ENCODE measurements around the gene SLC41A1. TPM values are rescaled to one million over a fixed set of nuclear protein-coding genes. Genes with fewer than 3 reads are reported as not detected.

SLC41A1 gene
- total RNA-seq, 1 donor: 7.8 TPM

- DNase-seq (ENCODE audit: low read depth in 2 of 3, low spot score in 2 of 3): no peak
These were observed 49.0 kb downstream of the SLC41A1 start for GRCh38 chr1:205763980-205764379.

GRCh38 chr1:205760606-205761005, 52.4 kb downstream of the SLC41A1 start:
- no peak for DNase-seq (ENCODE audit: low read depth in 2 of 3, low spot score in 2 of 3)

GRCh38 chr1:205756552-205756951, 56.4 kb downstream of the SLC41A1 start:
- DNase-seq (ENCODE audit: low read depth in 2 of 3, low spot score in 2 of 3): no peak

GRCh38 chr1:205754857-205755256, 58.1 kb downstream of the SLC41A1 start:
- no peak for DNase-seq (ENCODE audit: low read depth in 2 of 3, low spot score in 2 of 3)

- peak in 1 of 3 donors; percentile 15 for DNase-seq (ENCODE audit: low read depth in 2 of 3, low spot score in 2 of 3)
These were observed 61.9 kb downstream of the SLC41A1 start for GRCh38 chr1:205751036-205751651.

GRCh38 chr1:205750138-205751035, 62.6 kb downstream of the SLC41A1 start, which contains the start of gene NUCKS1:
TSS of gene NUCKS1 (minus strand) at chr1:205750182. CDS start at chr1:205749973, 209 bp downstream.
- DNase-seq (ENCODE audit: low read depth in 2 of 3, low spot score in 2 of 3): peak; percentile 82 to 100 (median 99)

- peak; percentile 81 to 98 (median 97) for DNase-seq (ENCODE audit: low read depth in 2 of 3, low spot score in 2 of 3)
These were observed 63.5 kb downstream of the SLC41A1 start for GRCh38 chr1:205749234-205750137.

GRCh38 chr1:205748403-205749233, 64.4 kb downstream of the SLC41A1 start:
- peak in 2 of 3 donors; percentile 28 to 77 for DNase-seq (ENCODE audit: low read depth in 2 of 3, low spot score in 2 of 3)

- DNase-seq (ENCODE audit: low read depth in 2 of 3, low spot score in 2 of 3): no peak
These were observed 66.1 kb downstream of the SLC41A1 start for GRCh38 chr1:205746757-205747412.

GRCh38 chr1:205744403-205744802, 68.6 kb downstream of the SLC41A1 start:
- no peak for DNase-seq (ENCODE audit: low read depth in 2 of 3, low spot score in 2 of 3)

- no peak for DNase-seq (ENCODE audit: low read depth in 2 of 3, low spot score in 2 of 3)
These were observed 69.0 kb downstream of the SLC41A1 start for GRCh38 chr1:205743977-205744376.

- no peak for DNase-seq (ENCODE audit: low read depth in 2 of 3, low spot score in 2 of 3)
These were observed 71.3 kb downstream of the SLC41A1 start for GRCh38 chr1:205741681-205742080.

GRCh38 chr1:205739348-205740160, 73.4 kb downstream of the SLC41A1 start:
- DNase-seq (ENCODE audit: low read depth in 2 of 3, low spot score in 2 of 3): peak in 1 of 3 donors; percentile 17

Other genes starting within 250 kb of the SLC41A1 start
- 11.6 TPM for gene ELK4, start 181.2 kb downstream of the SLC41A1 start, total RNA-seq
- gene SLC45A3, start 132.7 kb downstream of the SLC41A1 start, total RNA-seq: 78.6 TPM
- 35.0 TPM for gene NUCKS1, start 63.0 kb downstream of the SLC41A1 start, total RNA-seq
- gene RAB29, start 37.7 kb downstream of the SLC41A1 start, total RNA-seq: 14.0 TPM
- 0.54 TPM for gene PM20D1, start 36.9 kb upstream of the SLC41A1 start, total RNA-seq
- gene SLC26A9, start 130.3 kb upstream of the SLC41A1 start, total RNA-seq: under 0.01 TPM
- 2.7 TPM for gene RAB7B, start 190.2 kb upstream of the SLC41A1 start, total RNA-seq
- gene CTSE, start 210.7 kb upstream of the SLC41A1 start, total RNA-seq: under 0.01 TPM
- 46.0 TPM for gene RHEX, start 240.0 kb upstream of the SLC41A1 start, total RNA-seq

Measured in hematopoietic multipotent progenitor cell (in vitro differentiated cells).